Measurements from ENCODE around the gene MYRIP. TPM values are rescaled to one million over a fixed set of nuclear protein-coding genes. Genes with fewer than 3 reads are reported as not detected.

The MYRIP gene
- total RNA-seq, 2 donors from 2014 or later, result 4.8 to 9.3 TPM

DNA sequence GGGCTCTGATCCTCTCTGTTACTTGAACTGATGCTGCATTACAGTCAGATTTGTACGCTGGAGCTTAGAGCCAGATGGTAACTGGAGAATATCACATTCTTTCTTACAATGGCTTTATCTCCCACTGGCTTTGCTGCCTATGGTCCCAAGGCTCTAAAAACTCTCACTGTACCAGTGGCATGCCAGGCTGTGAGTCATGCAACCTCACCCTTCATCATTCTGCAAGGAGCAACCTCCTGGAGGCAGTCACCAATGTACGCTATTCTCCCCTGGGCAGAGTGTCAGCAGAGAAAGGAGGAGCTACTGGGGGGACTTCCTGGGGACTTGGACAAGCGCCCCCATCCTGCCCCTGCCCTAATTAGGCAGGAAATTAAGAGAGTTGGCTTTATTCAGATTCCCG lies 402.2 kb downstream of the MYRIP start:
- intact Hi-C loops (cut with DNase I), result no loop called here
- Histone ChIP-seq H3K4me3 (no peak overlapping the region), H3K27ac (no peak overlapping the region), H3K27me3 (replicated peaks; ENCODE audit: insufficient read depth) (no peaks in the 10 kb centered on the region), H3K4me1 (replicated peaks) (no peaks in the 10 kb centered on the region), H3K9me3 (no peaks in the 10 kb centered on the region), H3K36me3 (no peaks in the 10 kb centered on the region)
- WGBS, result 88% methylated on average over 4 of the region's 4 CpGs
- no peak for DNase-seq (ENCODE audit: low spot score)
- TF ChIP-seq POLR2A (IDR thresholded peaks at IDR 0.05), result no peak
- TF ChIP-seq POLR2AphosphoS5 (IDR thresholded peaks at IDR 0.05), result no peak
- TF ChIP-seq, protein P1, sequence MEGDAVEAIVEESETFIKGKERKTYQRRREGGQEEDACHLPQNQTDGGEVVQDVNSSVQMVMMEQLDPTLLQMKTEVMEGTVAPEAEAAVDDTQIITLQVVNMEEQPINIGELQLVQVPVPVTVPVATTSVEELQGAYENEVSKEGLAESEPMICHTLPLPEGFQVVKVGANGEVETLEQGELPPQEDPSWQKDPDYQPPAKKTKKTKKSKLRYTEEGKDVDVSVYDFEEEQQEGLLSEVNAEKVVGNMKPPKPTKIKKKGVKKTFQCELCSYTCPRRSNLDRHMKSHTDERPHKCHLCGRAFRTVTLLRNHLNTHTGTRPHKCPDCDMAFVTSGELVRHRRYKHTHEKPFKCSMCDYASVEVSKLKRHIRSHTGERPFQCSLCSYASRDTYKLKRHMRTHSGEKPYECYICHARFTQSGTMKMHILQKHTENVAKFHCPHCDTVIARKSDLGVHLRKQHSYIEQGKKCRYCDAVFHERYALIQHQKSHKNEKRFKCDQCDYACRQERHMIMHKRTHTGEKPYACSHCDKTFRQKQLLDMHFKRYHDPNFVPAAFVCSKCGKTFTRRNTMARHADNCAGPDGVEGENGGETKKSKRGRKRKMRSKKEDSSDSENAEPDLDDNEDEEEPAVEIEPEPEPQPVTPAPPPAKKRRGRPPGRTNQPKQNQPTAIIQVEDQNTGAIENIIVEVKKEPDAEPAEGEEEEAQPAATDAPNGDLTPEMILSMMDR (IDR thresholded peaks at IDR 0.05), result no peak

DNA sequence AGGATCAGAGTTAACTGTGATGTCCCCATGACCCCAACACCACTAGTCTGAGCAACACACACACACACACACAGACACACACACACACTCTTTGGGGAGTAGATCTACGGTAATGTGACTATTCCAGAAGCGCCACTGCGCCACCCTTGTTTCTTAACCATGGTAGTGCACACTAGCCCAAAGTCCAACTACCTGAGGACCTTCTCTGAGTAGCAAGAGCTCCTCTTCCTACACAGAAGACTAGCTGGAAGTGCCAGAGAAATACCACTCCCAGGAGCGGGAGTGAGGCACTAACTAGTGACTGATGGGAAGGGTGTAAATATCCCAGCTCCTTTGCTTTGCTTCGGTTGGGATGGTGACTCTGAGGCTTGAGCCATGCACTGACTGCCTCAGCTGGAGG lies 404.1 kb downstream of the MYRIP start:
- intact Hi-C loops (cut with DNase I), result no loop called here
- TF ChIP-seq, protein P1 (IDR thresholded peaks at IDR 0.05), result no peak
- TF ChIP-seq POLR2A (IDR thresholded peaks at IDR 0.05) (no peak), POLR2AphosphoS5 (IDR thresholded peaks at IDR 0.05) (no peak)
- no peak for DNase-seq (ENCODE audit: low spot score)

GRCh38 chr3:40215015-40215414 lies 405.6 kb downstream of the MYRIP start:
- H3K4me1 ChIP-seq (replicated peaks), result no peaks in the 10 kb centered on the region
- no peak overlapping the region for H3K4me3 ChIP-seq
- no peak for DNase-seq (ENCODE audit: low spot score)
- no peaks in the 10 kb centered on the region for H3K9me3 ChIP-seq
- no peaks in the 10 kb centered on the region for H3K36me3 ChIP-seq
- intact Hi-C loops (cut with DNase I), result no loop called here
- TF ChIP-seq POLR2AphosphoS5 (IDR thresholded peaks at IDR 0.05), result no peak
- TF ChIP-seq, protein P1 (IDR thresholded peaks at IDR 0.05), result no peak
- TF ChIP-seq POLR2A (IDR thresholded peaks at IDR 0.05), result no peak
- no peak overlapping the region for H3K27ac ChIP-seq
- H3K27me3 ChIP-seq (replicated peaks; ENCODE audit: insufficient read depth), result no peaks in the 10 kb centered on the region

More for the DNA sequence above, 404.1 kb downstream of the MYRIP start:
- H3K36me3 ChIP-seq, result no peaks in the 10 kb centered on the region
- no peaks in the 10 kb centered on the region for H3K27me3 ChIP-seq (replicated peaks; ENCODE audit: insufficient read depth)
- no peak overlapping the region for H3K4me3 ChIP-seq
- 72% methylated on average over 5 of the region's 5 CpGs for whole genome bisulfite sequencing
- no peaks in the 10 kb centered on the region for H3K4me1 ChIP-seq (replicated peaks)
- H3K9me3 ChIP-seq, result no peaks in the 10 kb centered on the region
- no peak overlapping the region for H3K27ac ChIP-seq

GRCh38 chr3:40216471-40216870 lies 407.1 kb downstream of the MYRIP start:
- 73% methylated on average over 2 of the region's 2 CpGs for WGBS
- no peaks in the 10 kb centered on the region for H3K4me1 ChIP-seq (replicated peaks)
- no peak overlapping the region for H3K4me3 ChIP-seq
- H3K27me3 ChIP-seq (replicated peaks; ENCODE audit: insufficient read depth), result no peaks in the 10 kb centered on the region
- DNase-seq (ENCODE audit: low spot score), result no peak
- intact Hi-C loops (cut with DNase I), result no loop called here
- H3K9me3 ChIP-seq, result no peaks in the 10 kb centered on the region
- H3K27ac ChIP-seq, result no peak overlapping the region
- TF ChIP-seq POLR2A (IDR thresholded peaks at IDR 0.05) (no peak), POLR2AphosphoS5 (IDR thresholded peaks at IDR 0.05) (no peak)
- TF ChIP-seq, protein P1 (IDR thresholded peaks at IDR 0.05), result no peak
- H3K36me3 ChIP-seq, result no peaks in the 10 kb centered on the region

DNA sequence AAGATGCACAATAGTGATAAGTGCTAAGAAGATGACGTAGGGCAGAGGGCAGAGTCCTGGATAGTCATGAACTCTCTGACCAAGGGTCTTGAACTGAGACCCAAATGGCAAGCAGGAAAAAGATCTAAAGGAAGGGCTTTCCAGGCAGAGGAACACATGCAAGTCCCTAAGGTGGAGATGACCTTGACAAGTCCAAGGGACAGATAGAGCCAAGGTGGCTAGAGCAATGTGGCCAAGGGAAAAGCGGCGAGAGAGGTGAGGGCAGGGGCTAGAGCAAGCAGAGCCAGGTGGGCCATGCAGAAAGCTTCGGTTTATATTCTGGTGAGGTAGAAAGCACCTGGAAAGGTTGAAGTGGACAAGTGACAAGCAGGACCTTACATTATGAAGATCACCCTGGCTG lies 414.4 kb downstream of the MYRIP start:
- intact Hi-C loops (cut with DNase I), result no loop called here
- 91% methylated on average over 4 of the region's 4 CpGs for WGBS
- Histone ChIP-seq H3K36me3 (no peaks in the 10 kb centered on the region), H3K27me3 (replicated peaks; ENCODE audit: insufficient read depth) (no peaks in the 10 kb centered on the region), H3K4me1 (replicated peaks) (no peaks in the 10 kb centered on the region), H3K27ac (no peak overlapping the region), H3K4me3 (no peak overlapping the region), H3K9me3 (no peaks in the 10 kb centered on the region)
- no peak for DNase-seq (ENCODE audit: low spot score)
- TF ChIP-seq POLR2A (IDR thresholded peaks at IDR 0.05) (no peak), POLR2AphosphoS5 (IDR thresholded peaks at IDR 0.05) (no peak)
- TF ChIP-seq, protein P1 (IDR thresholded peaks at IDR 0.05), result no peak
